HuH-7.5 (cell line): ENCODE measurements around the gene PPP1R36.
"Not testable (repeated sequence)": the region's sequence is repeated elsewhere in the genome, so short reads cannot be mapped to it uniquely, and the experiment has no call there.

Source experiments
- DNase-seq: peaks from one replicate; pipeline ENCODE4 v3.0.0; 2011; ENCODE audit warnings: low spot score

Gene PPP1R36

DNA sequence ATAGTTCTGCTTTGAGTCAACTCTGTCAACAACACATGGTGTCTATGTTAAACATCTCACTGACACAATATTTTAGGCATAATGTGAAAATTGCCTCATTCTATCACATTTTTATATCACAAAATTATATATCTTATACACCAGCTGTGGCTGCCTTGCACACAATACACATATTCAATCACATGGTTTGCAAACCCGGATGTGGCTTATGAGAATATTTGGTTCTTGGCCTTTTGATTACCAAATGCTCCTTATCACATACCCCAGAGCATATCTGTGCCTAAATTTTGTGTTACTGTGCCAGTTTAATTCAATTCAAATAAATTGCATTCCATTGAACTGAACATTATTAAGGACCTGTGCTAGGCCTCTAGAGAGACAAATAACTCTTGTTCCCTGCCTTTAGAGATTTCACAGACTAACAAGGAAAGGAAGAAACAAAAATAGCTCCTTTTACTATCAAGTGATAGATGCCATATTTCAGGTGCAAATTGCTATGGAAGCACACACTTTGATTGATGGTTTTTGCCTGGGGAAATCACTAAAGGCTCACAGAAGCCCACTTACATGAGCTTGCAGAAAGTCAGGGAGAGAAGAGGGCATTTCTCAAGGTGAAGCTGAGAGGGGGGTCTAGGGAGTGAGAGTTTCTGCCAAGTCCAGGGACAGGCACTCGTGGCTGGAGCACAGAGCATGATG lies 63.4 kb downstream of the PPP1R36 start:
- DNase-seq: no peak

- DNase-seq: no peak
Measured at GRCh38 chr14:64614166-64614565, 64.4 kb downstream of the PPP1R36 start.

- DNase-seq: no peak
Measured at GRCh38 chr14:64614805-64615391, 65.1 kb downstream of the PPP1R36 start.

DNA sequence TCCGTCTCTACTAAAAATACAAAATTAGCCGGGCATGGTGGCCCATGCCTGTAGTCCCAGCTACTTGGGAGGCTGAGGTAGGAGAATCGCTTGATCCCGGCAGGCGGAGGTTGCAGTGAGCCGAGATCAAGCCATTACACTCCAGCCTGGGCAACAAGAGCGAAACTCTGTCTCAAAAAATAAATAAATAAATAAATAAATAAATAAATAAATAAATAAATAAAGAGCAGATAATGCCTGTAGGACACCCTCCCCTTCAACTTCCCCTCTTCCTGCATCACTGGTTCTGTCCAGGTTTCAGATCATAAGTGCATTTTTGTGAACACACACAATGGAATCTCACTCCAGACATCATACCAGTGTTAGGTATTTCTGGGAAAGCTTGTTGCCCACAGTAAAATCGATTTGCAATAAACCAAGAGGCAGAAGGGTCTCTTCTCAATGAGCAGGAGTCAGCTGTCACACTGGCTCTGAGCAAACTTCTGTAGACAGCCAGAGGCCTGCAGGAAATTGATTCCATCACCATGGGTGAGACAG lies 68.2 kb downstream of the PPP1R36 start:
- DNase-seq: not testable (repeated sequence)

DNA sequence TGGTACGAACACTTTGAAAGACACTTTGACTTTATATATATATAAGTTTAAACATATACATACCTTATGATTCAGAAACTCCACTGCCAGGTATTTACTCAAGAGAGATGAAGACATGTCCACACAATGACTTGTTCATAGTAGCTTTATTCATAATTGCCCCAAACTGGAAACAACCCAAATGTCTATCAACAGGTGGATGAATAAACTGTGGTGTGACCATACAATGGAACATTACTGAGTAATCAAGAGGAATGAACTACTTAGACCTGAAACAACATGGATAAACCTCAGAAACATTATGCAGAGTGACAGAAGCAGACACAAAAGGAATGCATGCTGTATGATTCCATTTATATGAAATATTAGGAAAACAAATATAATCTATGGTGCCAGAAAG lies 71.1 kb downstream of the PPP1R36 start:
- DNase-seq: no peak

- DNase-seq: no peak
Measured at GRCh38 chr14:64623554-64624165, 73.9 kb downstream of the PPP1R36 start.

GRCh38 chr14:64625386-64626232 lies 75.8 kb downstream of the PPP1R36 start:
- no peak for DNase-seq

DNA sequence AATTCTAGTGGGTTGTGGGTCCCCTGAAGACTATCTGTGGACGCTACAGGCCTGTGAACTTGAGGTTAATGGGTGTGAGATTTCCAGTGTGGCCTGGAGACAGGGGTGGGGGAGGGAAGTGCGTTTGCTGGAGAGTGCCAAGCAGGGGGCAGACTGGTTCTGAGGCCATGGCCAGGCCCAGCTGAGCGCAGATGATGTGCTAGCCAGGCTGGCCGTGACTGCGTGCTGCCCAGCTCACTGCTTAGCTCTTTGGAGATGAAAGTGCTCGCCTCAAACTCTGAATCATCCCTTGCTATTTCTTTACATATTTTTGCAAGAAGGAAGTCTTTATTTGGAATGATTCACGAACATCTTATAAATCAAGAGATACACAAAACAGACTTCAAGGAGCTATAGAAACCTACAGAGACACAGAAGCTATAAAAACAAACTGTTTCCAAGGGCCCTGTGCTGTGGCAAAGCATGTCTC lies 79.2 kb downstream of the PPP1R36 start:
- no peak for DNase-seq

- DNase-seq: no peak
Measured at GRCh38 chr14:64630778-64631177, 81.0 kb downstream of the PPP1R36 start.

DNA sequence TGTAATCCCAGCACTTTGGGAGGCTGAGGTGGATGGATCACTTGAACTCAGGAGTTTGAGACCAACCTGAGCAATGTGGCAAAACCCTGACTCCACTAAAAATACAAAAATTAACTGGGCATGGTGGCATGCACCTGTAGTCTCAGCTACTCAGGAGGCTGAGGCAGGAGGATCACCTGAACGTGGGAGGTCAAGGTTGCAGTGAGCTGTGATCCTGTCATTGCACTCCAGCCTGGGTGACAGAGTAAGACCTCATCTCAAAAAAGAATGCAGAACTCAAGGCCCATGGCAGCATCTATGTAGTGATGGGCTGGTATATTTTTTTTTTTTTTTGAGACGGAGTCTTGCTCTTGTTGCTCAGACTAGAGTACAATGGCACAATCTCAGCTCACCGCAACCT lies 81.5 kb downstream of the PPP1R36 start:
- not testable (repeated sequence) for DNase-seq

DNA sequence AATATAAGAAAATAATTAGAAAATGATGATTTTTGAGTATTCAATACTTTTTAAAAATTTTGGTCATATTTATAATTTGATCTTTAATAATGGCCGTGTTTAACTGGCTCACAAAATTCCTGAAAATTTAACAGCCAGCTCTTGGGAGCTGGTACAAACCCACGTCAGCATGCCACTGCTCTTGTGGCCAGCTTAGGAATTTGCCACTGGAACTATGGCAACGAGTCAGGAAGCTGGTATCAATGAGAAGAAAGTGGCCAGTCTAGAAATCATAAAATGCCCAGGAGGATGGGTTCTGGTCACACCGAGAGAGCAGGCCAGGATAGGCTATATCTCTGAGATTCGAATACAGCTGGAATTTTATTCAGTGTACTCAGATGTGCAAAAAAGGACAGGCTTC lies 82.3 kb downstream of the PPP1R36 start:
- DNase-seq: no peak

DNA sequence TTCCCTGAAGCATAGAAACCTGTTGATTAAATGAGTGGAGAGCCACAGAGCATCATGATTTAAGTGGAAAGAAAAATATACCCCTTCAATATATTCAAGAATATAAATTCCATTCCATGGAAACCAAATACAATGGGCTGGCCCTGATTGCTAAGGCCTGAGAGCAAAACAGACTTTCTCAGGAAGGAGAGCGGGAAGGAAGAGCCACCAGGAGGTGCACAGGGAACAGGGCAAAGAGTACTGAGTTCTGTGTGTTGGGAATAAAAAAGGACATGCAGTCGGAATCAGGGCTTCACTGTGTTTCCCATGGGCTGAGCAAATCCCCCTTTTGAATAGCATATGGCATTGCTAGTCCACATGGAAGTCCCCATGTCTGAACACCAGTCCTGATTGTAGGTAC lies 84.8 kb downstream of the PPP1R36 start:
- no peak for DNase-seq

- peak; percentile 55 for DNase-seq
Measured at GRCh38 chr14:64636208-64636979, 86.6 kb downstream of the PPP1R36 start.

GRCh38 chr14:64636980-64637429 lies 87.2 kb downstream of the PPP1R36 start:
- no peak for DNase-seq

GRCh38 chr14:64637735-64638473 lies 88.1 kb downstream of the PPP1R36 start:
- DNase-seq: no peak

GRCh38 chr14:64638625-64639024 lies 88.9 kb downstream of the PPP1R36 start:
- no peak for DNase-seq
